GM12872 (cell line): ENCODE measurements around the gene GALNT16.

Experiments
- CTCF ChIP-seq: IDR thresholded peaks from 3 replicates; pipeline ENCODE4 v1.5.1; 2011; ENCODE audit warnings: low read depth, mild to moderate bottlenecking, low read length, moderate library complexity; ENCODE audit not compliant: insufficient read depth

GALNT16 gene

DNA sequence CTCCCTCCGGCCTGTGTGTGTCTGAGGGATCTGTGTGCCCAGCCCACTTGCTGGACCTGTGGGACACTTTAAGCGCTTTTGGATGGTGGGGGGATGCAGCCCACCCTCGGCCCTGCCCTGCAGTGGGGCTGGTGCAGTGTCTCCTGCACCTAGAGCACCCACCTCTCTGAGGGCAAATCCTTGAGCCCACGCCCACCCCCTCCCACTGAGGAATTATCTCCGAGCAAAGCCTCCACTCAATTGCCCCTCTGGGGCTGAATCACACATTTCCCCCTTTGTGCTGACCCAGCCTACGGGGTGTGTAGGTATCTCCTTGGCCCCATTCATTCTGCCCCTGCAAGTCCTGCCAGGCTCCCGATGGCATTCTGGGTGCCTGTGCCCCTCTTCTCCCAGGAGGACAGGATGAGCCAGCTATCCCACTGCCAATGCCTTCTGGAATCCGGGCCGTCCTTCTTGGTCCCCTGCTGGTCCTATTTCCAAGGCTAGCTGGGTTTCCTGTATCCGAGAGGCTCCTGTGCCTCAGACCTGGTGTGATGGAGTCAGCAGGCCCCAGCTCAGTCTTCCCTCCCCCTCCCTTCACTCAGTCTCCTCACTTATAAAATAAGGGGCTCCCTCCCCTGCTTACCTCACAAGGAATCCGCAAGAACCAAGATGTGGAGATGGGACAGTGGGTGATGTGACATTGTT is 89.3 kb downstream of the GALNT16 start:
- TF ChIP-seq CTCF: no peak

DNA sequence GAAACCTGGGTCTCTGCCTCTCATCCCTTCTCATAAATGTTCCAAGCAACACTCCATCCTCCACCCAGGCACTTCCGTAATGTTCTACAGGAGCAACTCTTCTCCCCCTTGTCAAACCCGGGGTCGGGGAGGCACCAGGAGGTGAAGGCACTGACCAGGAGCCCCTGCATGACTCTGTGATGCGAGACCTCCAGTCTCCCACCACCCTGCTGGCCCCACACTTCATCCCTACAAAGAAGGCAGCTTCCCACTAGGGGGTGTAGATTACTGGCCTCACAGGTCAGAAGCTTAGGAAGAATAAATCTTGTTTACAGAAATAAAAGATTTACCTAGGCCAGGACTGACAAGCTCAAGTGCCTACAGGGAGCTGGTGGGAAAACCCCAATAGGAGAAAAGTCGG is 90.9 kb downstream of the GALNT16 start:
- no peak for TF ChIP-seq CTCF

GRCh38 chr14:69351385-69351784 is 91.4 kb downstream of the GALNT16 start:
- no peak for TF ChIP-seq CTCF

DNA sequence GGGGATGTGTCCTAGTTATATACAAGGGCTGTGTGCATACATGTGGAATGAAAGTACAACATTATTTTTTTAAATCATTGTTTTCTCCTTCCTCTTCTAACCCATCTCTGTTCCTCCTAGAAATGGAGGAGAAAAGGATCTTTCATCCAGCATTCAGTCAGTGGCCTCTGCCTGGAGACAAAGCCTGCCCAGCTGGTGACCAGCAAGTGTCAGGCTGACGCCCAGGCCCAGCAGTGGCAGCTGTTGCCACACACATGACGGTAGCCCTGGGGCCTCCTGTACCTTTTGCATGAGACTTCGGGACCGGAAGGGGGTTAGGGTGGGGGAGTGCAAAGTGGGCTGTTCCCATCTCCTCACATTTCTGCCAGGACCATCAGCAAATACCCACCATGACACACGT is 92.0 kb downstream of the GALNT16 start:
- no peak for TF ChIP-seq CTCF

- no peak for TF ChIP-seq CTCF
Observed at GRCh38 chr14:69353168-69353567, 93.2 kb downstream of the GALNT16 start.

- TF ChIP-seq CTCF: no peak
Observed at GRCh38 chr14:69354383-69355153, 94.6 kb downstream of the GALNT16 start.

DNA sequence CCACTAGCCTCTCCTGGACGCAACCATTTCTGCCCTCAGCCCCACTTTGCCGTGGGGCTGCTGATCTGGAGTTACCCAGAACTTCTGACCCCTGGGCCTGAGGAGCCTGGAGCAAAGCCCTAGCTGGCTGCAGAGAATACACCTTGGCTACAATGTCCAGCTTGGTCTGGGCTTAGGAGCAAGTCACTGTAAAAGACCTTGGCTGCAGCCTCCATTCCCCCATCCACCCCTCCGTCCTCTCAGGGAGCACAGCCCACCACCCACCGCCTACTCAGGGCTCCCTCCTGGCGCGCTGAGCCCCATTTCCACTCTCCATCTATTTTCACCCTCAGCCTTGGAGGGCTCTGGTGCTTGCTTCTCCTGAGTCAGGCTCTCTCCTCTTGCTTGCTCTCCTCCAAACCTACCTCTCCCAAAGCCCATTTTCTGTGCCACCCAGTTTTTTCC is 95.2 kb downstream of the GALNT16 start:
- TF ChIP-seq CTCF: no peak
